OCI-M1 (cell line): ENCODE results near the gene ASTN2.

Source experiments
- DNase-seq: peaks from one replicate; lab custom pipeline; 2025; lab: John Stamatoyannopoulos, UW

ASTN2 gene

GRCh38 chr9:116483622-116484491 is 931.0 kb downstream of the ASTN2 start:
- peak; percentile 14 for DNase-seq

- DNase-seq, result no peak
These were observed 932.1 kb downstream of the ASTN2 start for GRCh38 chr9:116482740-116483139.

GRCh38 chr9:116480700-116481099 is 934.2 kb downstream of the ASTN2 start:
- DNase-seq, result no peak

- DNase-seq, result no peak
These were observed 934.9 kb downstream of the ASTN2 start for GRCh38 chr9:116479967-116480366.

- DNase-seq, result no peak
These were observed 935.8 kb downstream of the ASTN2 start for GRCh38 chr9:116479056-116479544.

- DNase-seq, result no peak
These were observed 937.2 kb downstream of the ASTN2 start for GRCh38 chr9:116477584-116478141.

GRCh38 chr9:116476935-116477381 is 937.9 kb downstream of the ASTN2 start:
- no peak for DNase-seq

- DNase-seq, result no peak
These were observed 938.9 kb downstream of the ASTN2 start for GRCh38 chr9:116476002-116476401.

- DNase-seq, result peak; percentile 63
These were observed 939.7 kb downstream of the ASTN2 start for GRCh38 chr9:116475201-116475600.

GRCh38 chr9:116471944-116472506 is 942.8 kb downstream of the ASTN2 start:
- DNase-seq, result peak; percentile 59

- DNase-seq, result peak; percentile 90
These were observed 943.6 kb downstream of the ASTN2 start for GRCh38 chr9:116471093-116471906.

- peak; percentile 84 for DNase-seq
These were observed 945.9 kb downstream of the ASTN2 start for GRCh38 chr9:116468793-116469527.

- DNase-seq, result no peak
These were observed 946.5 kb downstream of the ASTN2 start for GRCh38 chr9:116468369-116468768.

GRCh38 chr9:116467740-116468351 is 947.0 kb downstream of the ASTN2 start:
- DNase-seq, result no peak

- DNase-seq, result peak; percentile 96
These were observed 948.3 kb downstream of the ASTN2 start for GRCh38 chr9:116466271-116467235.

- DNase-seq, result peak; percentile 80
These were observed 949.1 kb downstream of the ASTN2 start for GRCh38 chr9:116465576-116466270.

GRCh38 chr9:116464987-116465571 is 949.8 kb downstream of the ASTN2 start:
- DNase-seq, result peak; percentile 99

- peak; percentile 73 for DNase-seq
These were observed 950.4 kb downstream of the ASTN2 start for GRCh38 chr9:116464423-116464822.

- no peak for DNase-seq
These were observed 953.2 kb downstream of the ASTN2 start for GRCh38 chr9:116461632-116462031.
